H1 (cell line): ENCODE measurements around the gene ABHD12. TPM values are rescaled to one million over a fixed set of nuclear protein-coding genes. Genes with fewer than 3 reads are reported as not detected.

Experiments
- CTCF ChIA-PET: fragments of 300-600 bp; sonication (Branson Sonifier 250); formaldehyde crosslinking; loops from one replicate; lab custom pipeline; 2021; ENCODE audit not compliant: partially characterized antibody; lab: Charles Lee
- POLR2A ChIA-PET: fragments of 300-600 bp; sonication (Branson Sonifier 250); formaldehyde crosslinking; loops from one replicate; lab custom pipeline; 2021; ENCODE audit warnings: inconsistent platforms; ENCODE audit not compliant: partially characterized antibody; lab: Charles Lee
- DNase-seq, 2 experiments: peaks; one replicate each; pipeline versions ENCODE4 v3.0.0 to v3.0.0-alpha.2; 2010 to 2022; ENCODE audit warnings: low spot score in 2 of 2, low read depth in 1 of 2, mixed read lengths in 1 of 2
- FAIRE-seq: peaks from 2 replicates; lab custom pipeline; 2011; peaks lifted over from hg19 to GRCh38; lab: Jason Lieb, UNC
- H2AFZ ChIP-seq: 2 replicates; pipeline ENCODE4 v1.8.1; 2012; ENCODE audit warnings: low read length, inconsistent platforms
- H2AK5ac ChIP-seq: 2 replicates; pipeline ENCODE4 v1.6.1; 2013; ENCODE audit warnings: low read depth, low read length
- H2BK120ac ChIP-seq: replicated peaks from 2 replicates; pipeline ENCODE3; 2013; ENCODE audit warnings: low read depth, low read length, inconsistent platforms
- H2BK12ac ChIP-seq: 2 replicates; pipeline ENCODE4 v1.6.1; 2013; ENCODE audit warnings: low read depth, low read length
- H2BK15ac ChIP-seq: 2 replicates; pipeline ENCODE4 v1.6.1; 2013; ENCODE audit warnings: low read length
- H2BK20ac ChIP-seq: 2 replicates; pipeline ENCODE4 v1.6.1; 2013; ENCODE audit warnings: low read length
- H2BK5ac ChIP-seq: 2 replicates; pipeline ENCODE4 v1.6.1; 2013; ENCODE audit warnings: low read depth, low read length
- H3K14ac ChIP-seq: 2 replicates; pipeline ENCODE4 v1.6.1; 2013; ENCODE audit warnings: inconsistent platforms; ENCODE audit not compliant: insufficient read length
- H3K18ac ChIP-seq: 2 replicates; pipeline ENCODE4 v1.6.1; 2013; ENCODE audit warnings: low read length; ENCODE audit errors: extremely low read depth
- H3K23ac ChIP-seq: 2 replicates; pipeline ENCODE4 v1.6.1; 2013; ENCODE audit warnings: inconsistent platforms; ENCODE audit not compliant: insufficient read length
- H3K23me2 ChIP-seq: 2 replicates; pipeline ENCODE4 v1.6.1; 2013; ENCODE audit warnings: low read depth, low read length
- H3K27ac ChIP-seq: 2 replicates; pipeline ENCODE4 v1.6.1; 2011; ENCODE audit warnings: low read depth, low read length, inconsistent platforms
- H3K27me3 ChIP-seq, 4 experiments: replicated peaks in 1 of 4; 1 replicate in 1 of 4; 2 replicates in 3 of 4; pipeline versions ENCODE4 v1.6.1 to v1.8.1; 2011 to 2013; ENCODE audit warnings: low read length in 3 of 4, mild to moderate bottlenecking in 3 of 4, inconsistent platforms in 2 of 4, mixed read lengths in 2 of 4, moderate library complexity in 1 of 4; ENCODE audit not compliant: control insufficient read depth in 3 of 4, insufficient read depth in 3 of 4; ENCODE audit errors: extremely low read depth in 1 of 4
- H3K36me3 ChIP-seq, 4 experiments: 2 replicates each; pipeline versions ENCODE4 v1.6.1 to v1.8.1; 2011 to 2013; ENCODE audit warnings: mild to moderate bottlenecking in 4 of 4, low read length in 3 of 4, moderate library complexity in 2 of 4, control low read depth in 1 of 4, inconsistent platforms in 1 of 4; ENCODE audit not compliant: insufficient read depth in 4 of 4, control insufficient read depth in 2 of 4
- H3K4ac ChIP-seq: replicated peaks from 2 replicates; pipeline ENCODE3; 2013; ENCODE audit warnings: low read length, low read depth, mixed read lengths, inconsistent platforms; ENCODE audit not compliant: insufficient read length
- H3K4me1 ChIP-seq, 4 experiments: replicated peaks in 1 of 4; 1 replicate in 1 of 4; 2 replicates in 3 of 4; pipeline versions ENCODE4 v1.6.1 to v1.8.1; 2011 to 2013; ENCODE audit warnings: low read length in 3 of 4, inconsistent platforms in 2 of 4, mixed read lengths in 1 of 4; ENCODE audit not compliant: insufficient read depth in 4 of 4, control insufficient read depth in 3 of 4
- H3K4me2 ChIP-seq, 2 experiments: 2 replicates each; pipeline versions ENCODE4 v1.6.1 to v1.8.1; 2011 to 2013; ENCODE audit warnings: low read depth in 2 of 2, low read length in 2 of 2, control low read depth in 1 of 2, inconsistent platforms in 1 of 2, mild to moderate bottlenecking in 1 of 2; ENCODE audit not compliant: insufficient read depth in 1 of 2
- H3K4me3 ChIP-seq, 4 experiments: fragments of 200-600, 300-600 bp in 1 of 4; sonication (generic), shearing (Covaris generic), sonication (Bioruptor Twin) in 1 of 4; 2 replicates each; pipeline versions ENCODE4 v1.5.1 to v1.8.1; 2011 to 2016; ENCODE audit warnings: low read length in 4 of 4, low read depth in 3 of 4, control low read depth in 2 of 4, inconsistent platforms in 2 of 4, mild to moderate bottlenecking in 2 of 4, mixed read lengths in 1 of 4, moderate library complexity in 1 of 4; ENCODE audit not compliant: insufficient read depth in 2 of 4; ENCODE audit errors: extremely low read depth in 1 of 4
- H3K56ac ChIP-seq: replicated peaks from 2 replicates; pipeline ENCODE3; 2013; ENCODE audit warnings: low read depth, mild to moderate bottlenecking, mixed read lengths, low read length, inconsistent platforms; ENCODE audit not compliant: insufficient read length
- H3K79me1 ChIP-seq: 2 replicates; pipeline ENCODE4 v1.6.1; 2013; ENCODE audit warnings: low read depth, low read length, control low read depth
- H3K79me2 ChIP-seq, 2 experiments: 2 replicates each; pipeline versions ENCODE4 v1.6.1 to v1.8.1; 2012 to 2013; ENCODE audit warnings: low read length in 2 of 2, mild to moderate bottlenecking in 2 of 2, inconsistent platforms in 1 of 2; ENCODE audit not compliant: insufficient read depth in 2 of 2, control insufficient read depth in 1 of 2
- H3K9ac ChIP-seq, 4 experiments: replicated peaks in 1 of 4; 1 replicate in 1 of 4; 2 replicates in 3 of 4; pipeline versions ENCODE4 v1.6.1 to v1.8.1; 2011 to 2013; ENCODE audit warnings: low read depth in 3 of 4, low read length in 3 of 4, control low read depth in 2 of 4, mild to moderate bottlenecking in 2 of 4, moderate library complexity in 2 of 4, inconsistent platforms in 1 of 4; ENCODE audit errors: extremely low read depth in 1 of 4
- H3K9me3 ChIP-seq, 2 experiments: 2 replicates each; pipeline versions ENCODE4 v1.6.1 to v1.8.1; 2012 to 2013; ENCODE audit warnings: mild to moderate bottlenecking in 2 of 2, moderate library complexity in 2 of 2, control low read depth in 1 of 2, inconsistent platforms in 1 of 2, low read depth in 1 of 2, low read length in 1 of 2, mixed read lengths in 1 of 2; ENCODE audit not compliant: insufficient read depth in 2 of 2
- H4K20me1 ChIP-seq, 2 experiments: replicated peaks in 1 of 2; 2 replicates each; pipeline versions ENCODE3 to v1.8.1; 2011 to 2013; ENCODE audit warnings: inconsistent platforms in 2 of 2, low read length in 2 of 2, mild to moderate bottlenecking in 1 of 2; ENCODE audit not compliant: insufficient read depth in 2 of 2, control insufficient read depth in 1 of 2
- H4K5ac ChIP-seq: 2 replicates; pipeline ENCODE4 v1.6.1; 2013; ENCODE audit warnings: low read length, low read depth, mixed read lengths, inconsistent platforms; ENCODE audit not compliant: insufficient read length
- H4K8ac ChIP-seq: 2 replicates; pipeline ENCODE4 v1.8.0; 2013; ENCODE audit warnings: mild to moderate bottlenecking, moderate library complexity, low read length, inconsistent platforms; ENCODE audit not compliant: insufficient read depth; ENCODE audit errors: extremely low read depth
- H4K91ac ChIP-seq: replicated peaks from 2 replicates; pipeline ENCODE3; 2013; ENCODE audit warnings: low read length, mixed read lengths, inconsistent platforms; ENCODE audit not compliant: insufficient read length
- CBX8 ChIP-seq: fragments of 300-800, 300-1000 bp; sonication (generic); IDR thresholded peaks from 2 replicates; pipeline ENCODE4 v1.7.1; 2016; ENCODE audit warnings: low read depth, low read length, borderline replicate concordance
- E2F6 ChIP-seq: IDR thresholded peaks from 2 replicates; pipeline ENCODE4 v1.6.1; 2012; ENCODE audit warnings: inconsistent platforms
- EP300 ChIP-seq, 2 experiments: IDR thresholded peaks; 1 replicate in 1 of 2; 2 replicates in 1 of 2; pipeline ENCODE4 v1.6.1; 2011 to 2012; ENCODE audit warnings: low read depth in 2 of 2, low read length in 2 of 2, mild to moderate bottlenecking in 2 of 2, borderline replicate concordance in 1 of 2, inconsistent platforms in 1 of 2, moderate library complexity in 1 of 2
- FOSL1 ChIP-seq: IDR thresholded peaks from 2 replicates; pipeline ENCODE4 v1.6.1; 2011; ENCODE audit warnings: mild to moderate bottlenecking, low read depth, low read length, moderate library complexity; ENCODE audit not compliant: insufficient read depth
- PHF8 ChIP-seq: fragments of 200-600 bp; sonication (generic); conservative IDR thresholded peaks from 2 replicates; pipeline ENCODE4 v1.7.1; 2012; ENCODE audit warnings: low read depth, mild to moderate bottlenecking, inconsistent platforms, low read length, moderate library complexity
- RAD21 ChIP-seq, 2 experiments: IDR thresholded peaks in 1 of 2; conservative IDR thresholded peaks in 1 of 2; 2 replicates each; pipeline ENCODE4 v1.6.1; 2011; ENCODE audit warnings: low read depth in 2 of 2, low read length in 2 of 2, improper control_type of control experiment in 1 of 2, inconsistent platforms in 1 of 2, mild to moderate bottlenecking in 1 of 2, moderate library complexity in 1 of 2
- TAF7 ChIP-seq: optimal IDR thresholded peaks from 2 replicates; pipeline ENCODE3; 2011; ENCODE audit warnings: low read depth, mild to moderate bottlenecking, inconsistent platforms, low read length, moderate library complexity, borderline replicate concordance
- YY1 ChIP-seq: IDR thresholded peaks from 2 replicates; pipeline ENCODE4 v1.6.1; 2011; ENCODE audit warnings: low read depth, mild to moderate bottlenecking, low read length
- WGBS, 2 experiments: shearing (Covaris generic) in 1 of 2; methylation state at CpG; one replicate each; pipeline versions ENCODE4 v1.1.6 to v1.1.7; 2013 to 2015; ENCODE audit warnings: low lambda C conversion rate in 2 of 2, mixed read lengths in 2 of 2, inconsistent platforms in 1 of 2, low coverage in 1 of 2, missing lambda C conversion rate in 1 of 2; ENCODE audit not compliant: insufficient replicate concordance in 2 of 2, insufficient coverage in 1 of 2, insufficient read length in 1 of 2; ENCODE audit errors: extremely low coverage in 1 of 2, missing lambda C conversion rate in 1 of 2; 5-methylcytosine and 5-hydroxymethylcytosine counted together
- polyA plus RNA-seq, 7 experiments: library from polyadenylated mRNA; depleted of rRNA in 3 of 7; stranded (reverse) in 5 of 7; unstranded in 2 of 7; fragments of >200 nt in 5 of 7; fragments of 200-250 nt in 2 of 7; gene quantifications; 1 replicate in 5 of 7; 2 replicates in 1 of 7; 4 replicates in 1 of 7; pipeline versions ENCODE4 v1.2.1 to v1.2.3, GENCODE V29; 2011 to 2013; ENCODE audit warnings: missing spikeins in 2 of 7, mixed read lengths in 2 of 7
- total RNA-seq: library from RNA; stranded (reverse); fragmentation: NEBNext Ultra II Directional; extraction: Animal tissue kit (Norgen Biotek cat#: 25700); gene quantifications from 2 replicates; pipeline ENCODE4 v1.2.1, GENCODE V29; 2021

The ABHD12 gene
- total and polyA plus RNA-seq, 2 of the 8 experiments (the other 6 are each of a cell fraction or from before 2014, with no cell fraction given) = 31.3 to 59.5 TPM

GRCh38 chr20:25372584-25373336 is 17.9 kb downstream of the ABHD12 start:
- Histone ChIP-seq H3K4me2 (no peak overlapping the region), H3K27me3 (no peaks in the 10 kb centered on the region), H2AFZ (no peak overlapping the region), H3K4me1 (peaks cover 0 to 3% (median 2%) of the 10 kb centered on the region in 4 experiments; a peak in 4 of 7 replicates), H3K79me2 (peaks cover 4 to 80% of the 10 kb centered on the region in 2 experiments; a peak in 3 of 4 replicates), H3K4ac (no peak overlapping the region), H4K91ac (no peak overlapping the region), H4K8ac (no peak overlapping the region), H2BK12ac (no peak overlapping the region), H2AK5ac (no peak overlapping the region), H3K9me3 (no peaks in the 10 kb centered on the region), H3K56ac (no peak overlapping the region), H3K36me3 (no peaks in the 10 kb centered on the region), H2BK20ac (no peak overlapping the region), H3K23me2 (no peaks in the 10 kb centered on the region), H3K23ac (no peak overlapping the region), H3K14ac (no peak overlapping the region), H3K9ac (no peak overlapping the region), H2BK120ac (no peak overlapping the region), H2BK15ac (no peak overlapping the region), H4K20me1 (peaks cover 4 to 7% of the 10 kb centered on the region in 2 experiments), H3K4me3 (no peak overlapping the region), H4K5ac (no peak overlapping the region), H2BK5ac (no peak overlapping the region), H3K18ac (no peak overlapping the region), H3K27ac (no peak overlapping the region), H3K79me1 (peaks cover 12% of the 10 kb centered on the region)
- WGBS, 2 experiments = 95% methylated on average over 10 of the region's 10 CpGs; no CpG with 5 or more reads in 1 of the 2 experiments
- TF ChIP-seq EP300 (IDR thresholded peaks at IDR 0.05; ENCODE audit: borderline replicate concordance in 1 of 2, low read depth in 2 of 2, low read length in 2 of 2) (no peak), PHF8 (no peak), TAF7 (no peak), YY1 (no peak), CBX8 (no peak), RAD21 (IDR thresholded peaks at IDR 0.05 in 1 of 2, conservative IDR thresholded peaks at IDR 0.05 in 1 of 2; ENCODE audit: low read depth in 2 of 2, low read length in 2 of 2) (no peak), E2F6 (no peak), FOSL1 (no peak)
- ChIA-PET CTCF (interaction anchor here (0.6 kb wide), 1 partner anchor 15 kb away, joined by 3 read pairs; no protein-coding TSS in a partner anchor), POLR2A (interaction anchor here (1.3 kb wide), 1 partner anchor 12 kb away, joined by 5 read pairs; no protein-coding TSS in a partner anchor)
- no peak for FAIRE-seq
- no peak for DNase-seq
